ENCODE measurements around the gene SIGMAR1.

- TF ChIP-seq POLR2A (IDR thresholded peaks at IDR 0.05), result no peak
- TF ChIP-seq POLR2AphosphoS5 (IDR thresholded peaks at IDR 0.05), result no peak
- peak; percentile 83 to 87 for TF ChIP-seq CTCF (IDR thresholded peaks at IDR 0.05)
These were observed 26.9 kb upstream of the SIGMAR1 start for GRCh38 chr9:34664281-34665066.

Data from suprapubic skin (tissue), 4 donors.